Colonic mucosa (tissue), 4 donors: ENCODE results near the gene SERPINA5. TPM values are rescaled to one million over a fixed set of nuclear protein-coding genes. Genes with fewer than 3 reads are reported as not detected.
"Not testable (repeated sequence)": the region's sequence is repeated elsewhere in the genome, so short reads cannot be mapped to it uniquely, and the experiment has no call there.

Experiments
- DNase-seq: peaks from one replicate; pipeline ENCODE4 v3.0.0-alpha.2; 2020
- H3K27ac ChIP-seq: fragments of 200-600 bp; one replicate; pipeline ENCODE4 v1.8.0; 2021
- H3K27me3 ChIP-seq: fragments of 200-600 bp; one replicate; pipeline ENCODE4 v1.8.0; 2021
- H3K36me3 ChIP-seq: fragments of 200-600 bp; one replicate; pipeline ENCODE4 v1.8.0; 2021
- H3K4me1 ChIP-seq: fragments of 200-600 bp; one replicate; pipeline ENCODE4 v1.8.0; 2021; ENCODE audit warnings: mild to moderate bottlenecking
- H3K4me3 ChIP-seq: fragments of 200-600 bp; one replicate; pipeline ENCODE4 v1.8.0; 2021
- H3K9ac ChIP-seq, 2 donors: one replicate each; pipeline ENCODE4 v1.7.0; 2013; ENCODE audit warnings: control low read depth in 2 of 2, low read depth in 2 of 2, low read length in 2 of 2
- H3K9me3 ChIP-seq: fragments of 200-600 bp; one replicate; pipeline ENCODE4 v1.8.0; 2021
- intact Hi-C: fragments of 100-400 bp; cut with DNase I; formaldehyde crosslinking; loops from one replicate; pipeline ENCODE4 v1.14.1; 2022
- total RNA-seq, 2 donors: library from RNA; stranded (reverse); fragmentation: NEBNext Ultra II Directional in 1 of 2; extraction: Animal tissue kit (Norgen Biotek cat#: 25700) in 1 of 2; gene quantifications; one replicate each; pipeline ENCODE4 v1.2.1, GENCODE V29; 2021
- TF ChIP-seq, protein P1 (sequence below): fragments of 200-600 bp; IDR thresholded peaks from one replicate; pipeline ENCODE4 v1.8.0; 2022; ENCODE audit warnings: antibody characterized with exemption, mild to moderate bottlenecking
- donor health status: healthy.
- donor health status: DM: no; HTN: no; CAD: no.
- donor health status: DM: no; HTN: no; CAD: no.

SERPINA5 gene
- total RNA-seq, 2 donors from 2014 or later = 0.61 to 2.9 TPM

DNA sequence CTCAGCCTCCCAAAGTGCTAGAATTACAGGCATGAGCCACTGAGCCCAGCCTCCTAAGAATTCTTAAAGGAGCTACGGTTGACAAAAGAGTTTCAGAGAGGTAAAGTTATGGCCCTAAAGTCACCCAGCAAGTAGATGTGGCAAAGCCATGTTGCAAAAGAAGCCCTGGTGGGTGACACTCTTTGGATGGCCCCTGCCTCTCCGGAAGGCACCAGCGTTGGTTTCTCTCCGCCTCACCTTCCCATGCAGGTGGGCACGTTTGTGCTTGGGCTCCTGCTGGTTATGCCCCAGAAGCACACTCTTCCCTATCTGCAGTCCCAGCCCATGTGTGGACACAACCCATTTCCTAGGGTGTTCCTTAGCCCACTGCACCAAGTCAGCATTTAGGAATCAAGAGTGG lies 21.5 kb downstream of the SERPINA5 start:
- Histone ChIP-seq H3K9me3 (no peaks in the 10 kb centered on the region), H3K27ac (no peak overlapping the region), H3K4me1 (peaks cover 4% of the 10 kb centered on the region), H3K9ac (no peak overlapping the region), H3K4me3 (no peak overlapping the region), H3K27me3 (no peaks in the 10 kb centered on the region), H3K36me3 (no peaks in the 10 kb centered on the region)
- TF ChIP-seq, protein P1, sequence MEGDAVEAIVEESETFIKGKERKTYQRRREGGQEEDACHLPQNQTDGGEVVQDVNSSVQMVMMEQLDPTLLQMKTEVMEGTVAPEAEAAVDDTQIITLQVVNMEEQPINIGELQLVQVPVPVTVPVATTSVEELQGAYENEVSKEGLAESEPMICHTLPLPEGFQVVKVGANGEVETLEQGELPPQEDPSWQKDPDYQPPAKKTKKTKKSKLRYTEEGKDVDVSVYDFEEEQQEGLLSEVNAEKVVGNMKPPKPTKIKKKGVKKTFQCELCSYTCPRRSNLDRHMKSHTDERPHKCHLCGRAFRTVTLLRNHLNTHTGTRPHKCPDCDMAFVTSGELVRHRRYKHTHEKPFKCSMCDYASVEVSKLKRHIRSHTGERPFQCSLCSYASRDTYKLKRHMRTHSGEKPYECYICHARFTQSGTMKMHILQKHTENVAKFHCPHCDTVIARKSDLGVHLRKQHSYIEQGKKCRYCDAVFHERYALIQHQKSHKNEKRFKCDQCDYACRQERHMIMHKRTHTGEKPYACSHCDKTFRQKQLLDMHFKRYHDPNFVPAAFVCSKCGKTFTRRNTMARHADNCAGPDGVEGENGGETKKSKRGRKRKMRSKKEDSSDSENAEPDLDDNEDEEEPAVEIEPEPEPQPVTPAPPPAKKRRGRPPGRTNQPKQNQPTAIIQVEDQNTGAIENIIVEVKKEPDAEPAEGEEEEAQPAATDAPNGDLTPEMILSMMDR = no peak
- no peak for DNase-seq
- intact Hi-C loops = no loop called here

DNA sequence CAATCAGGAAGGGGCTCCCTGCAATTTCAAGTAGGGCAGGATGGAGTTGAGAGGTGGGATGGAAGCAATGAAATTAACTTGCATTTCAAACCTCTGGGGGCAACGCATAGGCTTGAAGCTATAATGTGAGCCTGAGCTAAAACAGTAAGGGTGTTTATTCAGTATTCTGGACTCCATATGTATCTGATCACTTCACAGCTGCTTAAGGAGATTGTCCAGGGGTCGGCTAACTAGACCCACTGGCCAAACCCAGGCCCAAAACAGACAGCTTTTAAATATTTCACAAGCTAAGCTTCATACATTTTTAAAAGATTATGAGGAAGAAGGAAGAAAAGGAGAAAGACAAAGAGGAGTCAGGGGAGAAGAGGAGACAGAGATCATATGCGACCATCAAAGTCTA lies 24.1 kb downstream of the SERPINA5 start:
- no peaks in the 10 kb centered on the region for H3K27me3 ChIP-seq
- no peak for DNase-seq
- no peaks in the 10 kb centered on the region for H3K36me3 ChIP-seq
- H3K4me1 ChIP-seq = no peaks in the 10 kb centered on the region
- intact Hi-C loops = no loop called here
- TF ChIP-seq, protein P1 = no peak
- no peak overlapping the region for H3K4me3 ChIP-seq
- no peaks in the 10 kb centered on the region for H3K9me3 ChIP-seq
- H3K27ac ChIP-seq = no peak overlapping the region
- no peak overlapping the region for H3K9ac ChIP-seq

DNA sequence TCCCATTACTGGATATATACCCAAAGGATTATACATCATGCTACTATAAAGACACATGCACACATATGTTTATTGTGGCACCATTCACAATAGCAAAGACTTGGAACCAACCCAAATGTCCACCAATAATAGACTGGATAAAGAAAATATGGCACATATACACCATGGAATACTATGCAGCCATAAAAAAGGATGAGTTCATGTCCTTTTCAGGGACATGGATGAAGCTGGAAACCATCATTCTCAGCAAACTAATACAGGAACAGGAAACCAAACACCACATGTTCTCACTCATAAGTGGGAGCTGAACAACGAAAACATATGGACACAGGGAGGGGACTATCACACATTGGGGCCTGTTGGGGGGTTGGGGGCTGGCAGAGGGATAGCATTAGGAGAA lies 27.7 kb downstream of the SERPINA5 start:
- H3K9me3 ChIP-seq, H3K36me3 ChIP-seq, H3K4me1 ChIP-seq, H3K27ac ChIP-seq, intact Hi-C loops, DNase-seq, H3K27me3 ChIP-seq, H3K9ac ChIP-seq, H3K4me3 ChIP-seq: not testable (repeated sequence)

DNA sequence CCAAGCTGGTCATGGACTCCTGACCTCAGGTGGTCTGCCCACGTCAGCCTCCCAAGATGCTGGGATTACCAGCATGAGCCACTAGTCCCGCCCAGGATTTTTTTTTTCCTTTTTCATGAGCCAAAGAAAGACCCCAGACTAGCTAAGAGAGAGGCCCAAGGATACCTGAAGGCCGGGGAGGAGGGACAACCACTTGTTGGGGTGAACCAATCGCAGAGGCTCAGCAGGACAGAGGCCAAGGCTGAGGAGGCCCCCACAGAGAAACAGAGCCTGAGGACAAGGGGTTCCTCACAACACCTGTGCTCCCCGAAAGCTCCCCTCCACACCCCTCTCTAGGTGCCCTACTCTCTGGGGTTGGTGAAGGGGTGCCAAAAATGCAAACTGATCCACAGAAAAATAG lies 30.0 kb downstream of the SERPINA5 start:
- intact Hi-C loops = no loop called here
- TF ChIP-seq, protein P1 = no peak
- Histone ChIP-seq H3K9me3 (no peaks in the 10 kb centered on the region), H3K36me3 (no peaks in the 10 kb centered on the region), H3K27me3 (no peaks in the 10 kb centered on the region), H3K9ac (no peak overlapping the region), H3K27ac (no peak overlapping the region), H3K4me3 (no peak overlapping the region), H3K4me1 (no peaks in the 10 kb centered on the region)
- no peak for DNase-seq

DNA sequence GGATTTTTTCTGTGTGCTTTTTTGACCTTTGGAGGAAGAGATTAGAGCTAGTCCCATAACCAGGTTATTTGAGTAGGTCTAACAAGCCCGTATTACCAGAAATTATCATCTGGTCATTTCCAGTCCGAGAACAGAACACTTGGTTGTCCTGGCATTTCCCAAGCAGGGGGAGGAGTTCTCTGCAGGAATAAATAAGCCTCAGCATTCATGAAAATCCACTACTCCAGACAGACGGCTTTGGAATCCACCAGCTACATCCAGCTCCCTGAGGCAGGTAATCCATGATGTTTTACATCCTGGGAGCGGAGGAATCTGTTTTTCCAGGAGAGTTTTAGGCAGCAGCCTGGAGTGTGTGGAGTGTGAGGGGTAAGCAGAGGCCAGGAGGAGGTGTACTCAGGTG lies 30.9 kb downstream of the SERPINA5 start, which contains the start of gene SERPINA3:
Gene SERPINA3 (plus strand): TSS at position 218 of the 400 bp plus-strand sequence. CDS start 2,051 bp downstream, outside the sequence.
- Histone ChIP-seq H3K27me3 (no peaks in the 10 kb centered on the region), H3K4me1 (no peaks in the 10 kb centered on the region), H3K9ac (no peak within 1 kb of the TSS), H3K36me3 (no peaks in the 10 kb centered on the region), H3K27ac (no peak within 1 kb of the TSS), H3K9me3 (no peaks in the 10 kb centered on the region), H3K4me3 (no peak within 1 kb of the TSS)
- no peak for DNase-seq
- TF ChIP-seq, protein P1 = no peak
- intact Hi-C loops = no loop called here

DNA sequence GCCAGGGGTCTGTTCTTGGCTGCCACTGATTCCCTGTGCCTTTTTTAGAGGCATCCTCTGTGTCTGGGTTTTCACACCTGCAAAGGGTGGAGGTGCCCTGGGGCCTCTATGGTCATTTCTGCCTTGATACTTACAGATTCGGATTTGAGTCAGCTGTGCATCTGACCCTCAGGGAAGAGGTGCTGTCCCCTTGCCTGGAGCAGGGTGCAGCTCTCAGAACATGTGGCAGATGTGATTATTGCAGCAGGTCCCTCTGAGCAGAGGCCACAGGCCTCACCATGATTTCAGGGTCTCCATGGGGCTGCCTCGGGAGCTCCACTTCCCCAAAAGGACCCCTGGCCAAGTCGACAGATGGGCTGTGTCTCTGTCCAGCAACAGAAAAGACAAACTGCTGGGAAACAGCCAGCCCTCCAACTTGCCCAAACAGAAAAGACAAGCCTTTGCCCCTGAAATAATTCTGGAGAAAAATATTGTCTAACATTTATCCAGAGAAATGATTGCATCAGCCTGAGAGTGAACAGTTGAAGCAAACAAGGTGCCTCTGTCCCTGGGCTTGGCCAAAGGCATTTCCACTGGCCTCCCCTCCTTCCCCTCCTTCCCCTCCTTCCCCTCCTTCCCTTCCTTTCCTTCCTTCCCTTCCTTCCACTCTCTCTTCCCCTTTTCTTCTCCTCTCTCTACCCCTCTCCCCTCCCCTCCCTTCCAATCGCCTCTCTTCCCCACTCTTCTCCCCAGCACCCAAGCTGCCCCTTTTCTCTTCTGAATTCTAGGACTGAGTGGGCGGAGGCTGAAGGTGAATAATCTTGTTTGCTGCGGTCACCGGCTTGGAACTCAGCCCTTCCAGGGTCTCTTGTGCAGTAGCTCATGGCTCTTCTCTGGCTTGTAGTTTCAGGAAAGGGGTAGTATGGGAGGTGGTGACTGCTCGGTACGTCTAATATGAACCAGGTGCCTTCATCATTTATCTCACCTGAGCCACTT lies 31.6 kb downstream of the SERPINA5 start:
- H3K4me3 ChIP-seq = no peak overlapping the region
- intact Hi-C loops = no loop called here
- H3K27ac ChIP-seq = no peak overlapping the region

More for the DNA sequence above, 31.6 kb downstream of the SERPINA5 start:
- DNase-seq = no peak
- Histone ChIP-seq H3K9ac (no peak overlapping the region), H3K9me3 (no peaks in the 10 kb centered on the region), H3K27me3 (no peaks in the 10 kb centered on the region), H3K36me3 (no peaks in the 10 kb centered on the region), H3K4me1 (no peaks in the 10 kb centered on the region)
- TF ChIP-seq, protein P1 = no peak
